K562 (cell line): Measurements from ENCODE around the gene RGS7. TPM values are rescaled to one million over a fixed set of nuclear protein-coding genes. Genes with fewer than 3 reads are reported as not detected.

Experiments
- ATAC-seq: fragments of 200-7000 bp; cut with Tn5 transposase; 3 replicates; pipeline ENCODE4 v1.9.1; 2020; ENCODE audit warnings: moderate library complexity
- BruUV-seq: library from RNA; stranded (reverse); fragments of 400-500 nt; replicated peaks from 2 replicates; lab custom pipeline; 2021; lab: Mats Ljungman, UMichigan
- CTCF ChIA-PET: fragments of 300-600 bp; formaldehyde crosslinking; extraction: SDS; loops from one replicate; lab custom pipeline; 2021; ENCODE audit warnings: low intra/inter-chr PET ratio; lab: Yijun Ruan, JAX
- POLR2A ChIA-PET: fragments of 300-600, 350-650 bp; sonication (Branson Sonifier 250); formaldehyde crosslinking; extraction: SDS; loops from one replicate; lab custom pipeline; 2021; ENCODE audit warnings: antibody characterized with exemption, inconsistent platforms; lab: Yijun Ruan, JAX
- DNase-seq, 4 experiments: peaks; one replicate each; pipeline versions ENCODE4 v3.0.0 to v3.0.0-alpha.2; 2011 to 2018; ENCODE audit warnings: low spot score in 3 of 4, mixed read lengths in 3 of 4; ENCODE audit errors: extremely low read depth in 1 of 4
- FAIRE-seq: peaks from 2 replicates; lab custom pipeline; 2011; peaks lifted over from hg19 to GRCh38; lab: Jason Lieb, UNC
- H2AFZ ChIP-seq: 2 replicates; pipeline ENCODE4 v1.6.0; 2011; ENCODE audit warnings: low read depth, low read length, control low read depth, inconsistent platforms
- H3K27ac ChIP-seq: fragments of 200-600 bp; 3 replicates; pipeline ENCODE4 v1.8.0; 2011; ENCODE audit warnings: low read depth, mild to moderate bottlenecking, control low read depth, inconsistent platforms, low read length, moderate library complexity, mixed read lengths; ENCODE audit errors: extremely low read depth
- H3K27me3 ChIP-seq, 2 experiments: fragments of 300-600 bp in 1 of 2; 2 replicates in 1 of 2; 3 replicates in 1 of 2; pipeline versions ENCODE4 v1.6.0 to v1.8.0; 2011; ENCODE audit warnings: inconsistent platforms in 2 of 2, low read length in 2 of 2, mild to moderate bottlenecking in 1 of 2, mixed read lengths in 1 of 2, moderate library complexity in 1 of 2; ENCODE audit not compliant: control insufficient read depth in 2 of 2, insufficient read depth in 2 of 2
- H3K36me3 ChIP-seq: fragments of 300-600 bp; 3 replicates; pipeline ENCODE4 v1.8.0; 2011; ENCODE audit warnings: mild to moderate bottlenecking, low read length, inconsistent platforms; ENCODE audit not compliant: control insufficient read depth, insufficient read depth
- H3K4me1 ChIP-seq, 2 experiments: fragments of 200-600 bp in 1 of 2; replicated peaks in 1 of 2; 2 replicates in 1 of 2; 3 replicates in 1 of 2; pipeline versions ENCODE4 v1.5.1 to v1.8.0; 2011; ENCODE audit warnings: inconsistent platforms in 2 of 2, low read length in 2 of 2, mild to moderate bottlenecking in 1 of 2, mixed read lengths in 1 of 2, moderate library complexity in 1 of 2; ENCODE audit not compliant: control insufficient read depth in 2 of 2, insufficient read depth in 2 of 2
- H3K4me2 ChIP-seq: 2 replicates; pipeline ENCODE4 v1.6.1; 2011; ENCODE audit warnings: low read length, control low read depth, inconsistent platforms, mixed read lengths; ENCODE audit not compliant: insufficient read depth
- H3K4me3 ChIP-seq: fragments of 200-600 bp; sonication (generic), shearing (Covaris generic); 2 replicates; pipeline ENCODE4 v1.5.1; 2016; ENCODE audit warnings: control low read depth, inconsistent platforms
- H3K79me2 ChIP-seq: fragments of 200-600 bp; 3 replicates; pipeline ENCODE4 v1.8.0; 2011; ENCODE audit warnings: low read length, inconsistent platforms; ENCODE audit not compliant: control insufficient read depth, insufficient read depth
- H3K9ac ChIP-seq, 2 experiments: 2 replicates each; pipeline versions ENCODE4 v1.6.0 to v1.6.1; 2011; ENCODE audit warnings: low read depth in 2 of 2, low read length in 2 of 2, control low read depth in 1 of 2, inconsistent platforms in 1 of 2, mild to moderate bottlenecking in 1 of 2, mixed read lengths in 1 of 2; ENCODE audit not compliant: insufficient read depth in 1 of 2
- H3K9me1 ChIP-seq: one replicate; pipeline ENCODE4 v1.6.0; 2011; ENCODE audit warnings: inconsistent platforms, mild to moderate bottlenecking, low read length, moderate library complexity; ENCODE audit not compliant: control insufficient read depth, insufficient read depth
- H3K9me3 ChIP-seq: replicated peaks from 2 replicates; pipeline ENCODE4 v1.5.1; 2011; ENCODE audit warnings: low read depth, low read length, inconsistent platforms; ENCODE audit not compliant: control insufficient read depth, insufficient read depth
- H4K20me1 ChIP-seq: replicated peaks from 2 replicates; pipeline ENCODE4 v1.6.1; 2011; ENCODE audit warnings: low read length, inconsistent platforms, mixed read lengths; ENCODE audit not compliant: control insufficient read depth, insufficient read depth
- GABPA ChIP-seq: fragments of 200-800 bp; sonication (Bioruptor generic); conservative IDR thresholded peaks from 2 replicates; pipeline ENCODE4 v1.6.1; 2016; ENCODE audit warnings: low read depth, missing genetic modification characterization, missing compliant biosample characterization
- MAFK ChIP-seq: IDR thresholded peaks from 2 replicates; pipeline ENCODE4 v1.6.1; 2011; ENCODE audit warnings: low read length, improper control_type of control experiment
- MLLT1 ChIP-seq, 2 experiments: fragments of 450-650 bp; IDR thresholded peaks; 2 replicates each; pipeline ENCODE4 v1.6.1; 2016
- MTA2 ChIP-seq: fragments of 450-650 bp; IDR thresholded peaks from 2 replicates; pipeline ENCODE4 v1.6.1; 2016; ENCODE audit warnings: low read depth
- NKRF ChIP-seq: fragments of 450-650 bp; IDR thresholded peaks from 2 replicates; pipeline ENCODE4 v1.6.1; 2016; ENCODE audit warnings: borderline replicate concordance
- PHTF2 ChIP-seq: fragments of 250-450 bp; sonication (Bioruptor Pico); IDR thresholded peaks from 2 replicates; pipeline ENCODE4 v1.5.0; 2021; ENCODE audit warnings: mild to moderate bottlenecking
- ZHX1 ChIP-seq: fragments of 150-350 bp; conservative IDR thresholded peaks from 2 replicates; pipeline ENCODE4 v1.6.1; 2014; ENCODE audit warnings: low read length
- ZNF133 ChIP-seq: fragments of 250-450 bp; sonication (Bioruptor Pico); IDR thresholded peaks from 2 replicates; pipeline ENCODE4 v1.4.0; 2020; ENCODE audit warnings: mild to moderate bottlenecking
- ZNF146 ChIP-seq: IDR thresholded peaks from one replicate; pipeline ENCODE4 v1.6.1; 2018; ENCODE audit warnings: missing compliant biosample characterization; ENCODE audit not compliant: unreplicated experiment
- ZNF277 ChIP-seq: fragments of 250-450 bp; sonication (Bioruptor Pico); IDR thresholded peaks from 2 replicates; pipeline ENCODE4 v1.8.0; 2022; ENCODE audit warnings: inconsistent platforms, mild to moderate bottlenecking, moderate library complexity, borderline replicate concordance
- WGBS: fragments of 100-300 bp; shearing (Covaris generic); methylation state at CpG from one replicate; pipeline ENCODE4 v1.1.6; 2016; ENCODE audit warnings: low coverage, mixed read lengths; ENCODE audit not compliant: insufficient coverage; ENCODE audit errors: missing lambda C conversion rate; 5-methylcytosine and 5-hydroxymethylcytosine counted together
- in situ Hi-C: fragments of 300-500 bp; cut with MboI; formaldehyde crosslinking; loops from 4 replicates; pipeline ENCODE4 v1.15.0; 2018; ENCODE audit warnings: inconsistent platforms, mixed read lengths
- intact Hi-C: fragments of 100-400 bp; cut with micrococcal nuclease; formaldehyde crosslinking; loops from 2 replicates; pipeline ENCODE4 v1.14.2; 2022
- polyA plus RNA-seq, 8 experiments: library from polyadenylated mRNA; depleted of rRNA in 4 of 8; stranded (reverse) in 5 of 8; unstranded in 3 of 8; fragments of >200 nt; fragmentation: Nextera tagmentation in 2 of 8; fragmentation: Illumina TruSeq in 1 of 8; extraction: Ambion mirVana in 2 of 8; extraction: Trizol in 1 of 8; gene quantifications; 2 replicates each; pipeline versions ENCODE4 v1.2.1 to v1.2.3, GENCODE V29; 2011 to 2014; ENCODE audit warnings: inconsistent platforms in 1 of 8, missing spikeins in 1 of 8
- total RNA-seq, 7 experiments: library from RNA; depleted of rRNA in 6 of 7; stranded (reverse); fragments of >200 nt in 6 of 7; fragmentation: Illumina TruSeq in 2 of 7; extraction: Trizol in 2 of 7; gene quantifications; 2 replicates each; pipeline versions ENCODE4 v1.2.1 to v1.2.3, GENCODE V29; 2011 to 2021; ENCODE audit warnings: low replicate concordance in 1 of 7

RGS7 gene
- total and polyA plus RNA-seq, 9 of the 15 experiments (the other 6 are each of a cell fraction or from before 2014, with no cell fraction given): not detected

- no peak overlapping the region for H3K4me2 ChIP-seq
- no peaks in the 10 kb centered on the region for H3K79me2 ChIP-seq
- intact Hi-C loops: no loop called here
- WGBS: 1% methylated on average over 10 of the region's 10 CpGs
- CTCF ChIA-PET: no interaction called here
- BruUV-seq: no TSS peak
- H3K4me1 ChIP-seq: no peaks in the 10 kb centered on the region
- DNase-seq: no peak
- POLR2A ChIA-PET: interaction anchor here (0.7 kb wide), 1 partner anchor 36 kb away, joined by 4 read pairs; no protein-coding TSS in a partner anchor
- no peak for ATAC-seq
- H3K9me3 ChIP-seq: no peaks in the 10 kb centered on the region
- H3K27me3 ChIP-seq: no peaks in the 10 kb centered on the region
- H3K27ac ChIP-seq: no peak overlapping the region
- FAIRE-seq: no peak
- H3K4me3 ChIP-seq: no peak overlapping the region
- no peaks in the 10 kb centered on the region for H3K9me1 ChIP-seq
- in situ Hi-C loops: no loop called here
- no peak overlapping the region for H2AFZ ChIP-seq
- H4K20me1 ChIP-seq: no peaks in the 10 kb centered on the region
- no peak overlapping the region for H3K9ac ChIP-seq
- TF ChIP-seq ZHX1: no peak
- no peak for TF ChIP-seq ZNF133
- TF ChIP-seq ZNF146 (CRISPR knock-in tag): no peak
- TF ChIP-seq NKRF: no peak
- no peak for TF ChIP-seq MAFK
- TF ChIP-seq MTA2: no peak
- no peak for TF ChIP-seq ZNF277 (CRISPR knock-in tag)
- no peak for TF ChIP-seq MLLT1 (IDR thresholded peaks at IDR 0.05)
- no peak for TF ChIP-seq GABPA (tag)
- no peak for TF ChIP-seq PHTF2 (CRISPR knock-in tag)
- TF ChIP-seq, all 486 proteins: peak for 0
- H3K36me3 ChIP-seq: no peaks in the 10 kb centered on the region
These were observed 391.4 kb downstream of the RGS7 start for GRCh38 chr1:240965581-240966091.
